K562 treated with DMSO at 1 percent for 48 hours (cell line): ENCODE measurements around the gene ATP5IF1. TPM values are rescaled to one million over a fixed set of nuclear protein-coding genes. Genes with fewer than 3 reads are reported as not detected.

ENCODE experiments used
- total RNA-seq: library from RNA; unstranded; fragments of 300-600 nt; gene quantifications from 2 replicates; pipeline ENCODE4 v1.2.3, GENCODE V29; 2022; ENCODE audit warnings: low replicate concordance; ENCODE audit errors: extremely low read depth

Gene ATP5IF1
- total RNA-seq: 2,135 TPM in 1 of 2 replicates, not detected in the other

DNA sequence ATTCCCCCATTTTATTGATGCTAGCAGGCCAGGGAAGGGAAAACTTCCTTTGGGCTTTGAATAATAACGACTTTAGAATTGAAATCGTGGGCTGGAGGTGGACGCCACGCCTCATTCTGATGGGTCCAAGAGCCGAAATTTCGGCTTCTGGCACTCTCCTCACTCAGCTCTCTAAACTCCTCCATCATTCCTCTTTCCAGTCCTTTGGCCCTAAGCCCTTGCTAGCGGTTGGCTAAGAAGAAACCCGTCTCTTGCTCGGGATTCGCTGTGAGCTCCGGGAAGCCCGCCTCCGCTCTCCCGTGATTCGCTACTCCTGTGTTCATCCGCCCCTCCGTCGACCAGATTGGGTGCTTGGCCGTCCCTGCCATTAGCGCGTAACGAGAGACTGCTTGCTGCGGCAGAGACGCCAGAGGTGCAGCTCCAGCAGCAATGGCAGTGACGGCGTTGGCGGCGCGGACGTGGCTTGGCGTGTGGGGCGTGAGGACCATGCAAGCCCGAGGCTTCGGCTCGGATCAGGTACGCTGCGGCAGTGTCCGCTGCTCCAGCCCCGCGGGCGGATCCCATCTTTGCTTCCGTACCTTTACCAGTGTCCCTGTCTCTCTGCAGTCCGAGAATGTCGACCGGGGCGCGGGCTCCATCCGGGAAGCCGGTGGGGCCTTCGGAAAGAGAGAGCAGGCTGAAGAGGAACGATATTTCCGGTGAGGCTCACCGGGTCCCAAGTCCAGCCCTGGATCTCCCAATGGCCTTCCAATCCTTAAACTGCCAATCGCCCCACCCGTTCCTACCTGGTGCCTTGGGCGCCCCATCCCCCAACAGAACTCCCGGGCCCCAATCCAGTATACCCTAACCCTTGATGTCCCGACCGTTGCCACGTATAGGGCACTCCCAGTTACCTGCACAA lies at the start of gene ATP5IF1:
Gene ATP5IF1 (plus strand): TSS at position 370 of the 901 bp plus-strand sequence. CDS start 60 bp downstream, at position 430.

DNA sequence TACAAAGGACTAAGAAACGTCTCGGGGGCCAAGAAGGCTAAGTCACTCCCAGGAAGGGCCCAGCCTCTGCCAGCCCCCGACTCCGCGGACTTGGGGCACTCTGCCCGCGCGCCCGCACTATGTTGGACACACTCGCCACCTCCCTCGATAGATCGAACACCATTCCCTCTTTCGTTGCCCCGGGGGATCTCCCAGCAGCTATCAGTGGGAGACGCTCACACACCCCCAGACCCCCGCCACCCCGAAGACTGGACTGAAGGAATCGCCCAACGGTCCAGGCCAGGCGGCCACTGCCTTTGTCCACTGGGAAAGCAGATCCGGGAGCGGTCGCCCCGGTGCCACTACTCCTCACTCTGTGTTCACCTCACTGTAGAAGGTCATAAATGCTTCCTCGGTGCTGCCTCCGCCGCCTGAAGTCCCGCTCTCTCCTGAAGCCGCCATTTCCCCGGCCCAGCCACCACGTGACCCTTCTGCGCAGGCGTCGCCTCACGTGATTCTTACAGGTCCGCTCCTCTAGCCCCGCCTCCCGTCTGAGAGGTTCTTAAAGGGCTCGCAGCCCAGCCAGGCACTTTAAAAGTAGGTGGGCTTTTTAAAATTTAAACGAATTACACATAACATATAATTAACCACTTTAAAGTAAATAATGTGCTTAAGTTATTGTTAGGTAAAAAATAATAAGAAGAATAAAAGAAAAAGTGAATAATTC lies 3.2 kb upstream of the ATP5IF1 start, which contains the start of gene DNAJC8:
Gene DNAJC8 (minus strand): TSS at position 472 of the 706 bp plus-strand sequence. CDS start 31 bp downstream, at position 441.

GRCh38 chr1:28259252-28259933 lies 23.5 kb downstream of the ATP5IF1 start, which contains the start of gene SESN2:
Gene SESN2, plus strand, starts transcription at chr1:28259518. Its CDS starts 330 bp downstream, at chr1:28259848.

Other genes starting within 250 kb of the ATP5IF1 start
- gene EYA3, start 147.5 kb upstream of the ATP5IF1 start, total RNA-seq: not detected in 2 replicates
- gene PTAFR, start 59.4 kb upstream of the ATP5IF1 start, total RNA-seq: not detected in 2 replicates
- 235 TPM in 1 of 2 replicates, not detected in the other for gene DNAJC8, start 3.1 kb upstream of the ATP5IF1 start, total RNA-seq
- 274 TPM in 1 of 2 replicates, not detected in the other for gene SESN2, start 23.4 kb downstream of the ATP5IF1 start, total RNA-seq
- gene MED18, start 92.9 kb downstream of the ATP5IF1 start, total RNA-seq: not detected in 2 replicates
- not detected in 2 replicates for gene PHACTR4, start 133.6 kb downstream of the ATP5IF1 start, total RNA-seq